ENCODE results near the gene ORC1.
A peak's percentile ranks its signal among the peaks of the same experiment; 100 is the strongest.
"Not testable (repeated sequence)": the region's sequence is repeated elsewhere in the genome, so short reads cannot be mapped to it uniquely, and the experiment has no call there.

Gene ORC1

GRCh38 chr1:52385376-52385775, 18.8 kb downstream of the ORC1 start:
- DNase-seq, result no peak

GRCh38 chr1:52369851-52370250, 34.4 kb downstream of the ORC1 start:
- DNase-seq, result not testable (repeated sequence)

GRCh38 chr1:52368383-52369172, 35.6 kb downstream of the ORC1 start:
- peak; percentile 79 for DNase-seq

GRCh38 chr1:52367272-52367671, 37.0 kb downstream of the ORC1 start:
- no peak for DNase-seq

GRCh38 chr1:52366517-52366827, 37.8 kb downstream of the ORC1 start:
- no peak for DNase-seq

GRCh38 chr1:52365746-52366516, 38.3 kb downstream of the ORC1 start, which contains the start of gene CC2D1B:
Gene CC2D1B, minus strand, starts transcription at chr1:52366205. Its CDS starts 1,585 bp downstream, at chr1:52364620.
- peak; percentile 100 for DNase-seq

GRCh38 chr1:52365071-52365745, 39.0 kb downstream of the ORC1 start:
- peak; percentile 20 for DNase-seq

GRCh38 chr1:52364235-52364839, 39.9 kb downstream of the ORC1 start:
- DNase-seq, result peak; percentile 25

- no peak for DNase-seq
Observed at GRCh38 chr1:52360595-52360968, 43.6 kb downstream of the ORC1 start.

- no peak for DNase-seq
Observed at GRCh38 chr1:52359676-52360594, 44.3 kb downstream of the ORC1 start.

- no peak for DNase-seq
Observed at GRCh38 chr1:52358851-52359497, 45.2 kb downstream of the ORC1 start.

- no peak for DNase-seq
Observed at GRCh38 chr1:52357397-52357796, 46.8 kb downstream of the ORC1 start.

- DNase-seq, result no peak
Observed at GRCh38 chr1:52356818-52357355, 47.3 kb downstream of the ORC1 start.

GRCh38 chr1:52355847-52356505, 48.2 kb downstream of the ORC1 start:
- DNase-seq, result no peak

GRCh38 chr1:52355436-52355835, 48.8 kb downstream of the ORC1 start:
- DNase-seq, result no peak

GRCh38 chr1:52352690-52353089, 51.5 kb downstream of the ORC1 start:
- DNase-seq, result no peak

GRCh38 chr1:52348704-52349300, 55.4 kb downstream of the ORC1 start:
- no peak for DNase-seq

- DNase-seq, result no peak
Observed at GRCh38 chr1:52346653-52347052, 57.6 kb downstream of the ORC1 start.

- DNase-seq, result no peak
Observed at GRCh38 chr1:52345252-52345651, 59.0 kb downstream of the ORC1 start.

- DNase-seq, result no peak
Observed at GRCh38 chr1:52343979-52344378, 60.2 kb downstream of the ORC1 start.
